AG08395 (cell line): ENCODE measurements around the gene GCSAM.
A peak's percentile ranks its signal among the peaks of the same experiment; 100 is the strongest.

ENCODE experiments used
- DNase-seq: peaks from one replicate; pipeline ENCODE4 v3.0.0; 2012; ENCODE audit warnings: mixed read lengths, low spot score

GCSAM gene

GRCh38 chr3:112129925-112130637 lies 3.0 kb downstream of the GCSAM start:
- no peak for DNase-seq

GRCh38 chr3:112128843-112129727 lies 4.0 kb downstream of the GCSAM start:
- peak; percentile 23 for DNase-seq

GRCh38 chr3:112127522-112128494 lies 5.2 kb downstream of the GCSAM start:
- no peak for DNase-seq

DNA sequence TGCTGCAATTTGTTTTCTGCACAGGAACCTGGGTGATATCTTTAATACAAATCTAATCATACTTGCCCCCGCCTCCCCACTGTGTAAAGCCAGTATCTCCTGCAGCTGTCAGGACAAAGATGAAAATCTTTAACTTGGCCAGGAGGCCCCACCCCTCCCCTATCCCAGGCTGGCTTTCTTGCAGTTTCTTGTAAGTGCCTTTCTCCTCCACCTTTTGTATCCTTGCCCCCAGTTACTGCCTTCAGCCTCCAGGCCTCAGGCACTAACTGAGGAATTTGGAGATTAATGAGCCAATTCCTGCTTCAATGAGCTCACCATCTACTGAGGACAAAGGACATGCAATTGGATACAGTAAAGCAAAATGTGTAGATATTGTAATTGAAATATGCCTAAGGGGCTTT lies 6.5 kb downstream of the GCSAM start:
- DNase-seq, result peak; percentile 26

DNA sequence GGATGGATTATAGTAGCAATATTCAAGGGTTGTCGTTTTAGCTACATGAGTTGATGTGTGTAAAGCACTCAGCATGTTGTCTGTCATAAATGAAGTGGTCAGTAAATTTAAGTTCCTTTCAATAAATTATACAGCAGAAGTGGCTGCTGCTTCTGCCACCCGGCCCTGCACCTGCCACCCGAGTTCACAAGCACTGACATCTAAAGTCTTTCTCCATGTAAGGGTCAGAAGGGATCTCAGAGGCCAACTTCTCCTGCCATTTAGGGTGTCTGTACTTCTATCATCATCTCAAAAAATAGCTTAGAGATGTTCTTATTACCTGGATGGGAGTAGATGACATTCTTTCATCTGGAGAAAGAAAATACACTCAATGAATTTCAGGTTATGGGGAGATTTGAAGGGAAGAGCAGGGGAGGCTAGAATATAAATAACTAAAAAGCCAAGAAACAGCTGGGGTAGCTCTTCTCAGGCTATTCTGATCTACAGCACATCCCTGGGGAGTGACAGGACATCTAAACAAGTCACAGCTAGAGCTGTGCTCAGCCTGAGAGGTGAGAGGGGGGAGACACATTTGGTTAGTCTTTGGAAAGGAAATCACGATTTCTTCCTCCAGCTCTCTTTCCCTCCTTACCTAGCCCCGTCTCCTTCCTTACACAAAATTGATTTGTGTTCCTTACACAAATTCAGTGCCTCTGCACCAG lies 8.0 kb downstream of the GCSAM start:
- no peak for DNase-seq

DNA sequence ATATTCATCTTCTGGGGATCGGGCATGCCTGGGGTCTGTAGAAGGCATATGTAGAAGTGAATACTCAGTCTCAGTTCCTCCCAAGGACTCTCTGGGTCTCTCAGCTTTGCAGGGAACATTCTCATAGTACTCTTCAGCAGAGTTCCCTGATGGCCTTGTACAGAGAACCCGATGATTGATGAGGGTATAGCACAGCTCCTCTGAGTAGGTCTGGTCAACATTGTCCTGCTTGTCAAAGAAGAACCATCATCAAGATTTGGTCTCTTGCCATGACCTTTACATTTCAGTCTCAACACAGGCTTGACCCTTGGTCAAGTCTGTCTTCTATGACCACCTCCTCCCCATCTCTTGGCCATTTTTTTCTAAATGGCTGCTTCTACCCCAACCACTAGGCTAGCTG lies 9.5 kb downstream of the GCSAM start:
- DNase-seq, result no peak

DNA sequence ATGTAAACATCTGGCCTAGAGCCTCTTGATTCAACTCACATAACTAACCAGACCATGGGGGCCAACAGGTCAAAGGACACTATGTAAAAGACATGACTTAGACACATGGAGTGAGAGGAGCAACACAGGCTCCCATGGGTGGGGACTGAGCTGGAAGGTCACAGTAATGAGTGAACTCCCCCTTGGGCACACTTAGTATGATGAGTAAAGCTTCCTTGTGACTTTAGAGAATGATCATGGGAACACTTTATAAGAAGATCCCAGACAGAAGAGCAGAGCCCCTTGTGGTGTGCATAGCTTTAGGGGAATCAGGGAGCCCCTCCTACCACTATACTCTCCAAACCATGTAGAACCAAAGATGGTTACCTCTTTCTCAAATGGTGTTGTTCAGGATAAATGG lies 10.2 kb downstream of the GCSAM start:
- DNase-seq, result no peak

- DNase-seq, result no peak
These were observed 11.2 kb downstream of the GCSAM start for GRCh38 chr3:112121577-112122547.

DNA sequence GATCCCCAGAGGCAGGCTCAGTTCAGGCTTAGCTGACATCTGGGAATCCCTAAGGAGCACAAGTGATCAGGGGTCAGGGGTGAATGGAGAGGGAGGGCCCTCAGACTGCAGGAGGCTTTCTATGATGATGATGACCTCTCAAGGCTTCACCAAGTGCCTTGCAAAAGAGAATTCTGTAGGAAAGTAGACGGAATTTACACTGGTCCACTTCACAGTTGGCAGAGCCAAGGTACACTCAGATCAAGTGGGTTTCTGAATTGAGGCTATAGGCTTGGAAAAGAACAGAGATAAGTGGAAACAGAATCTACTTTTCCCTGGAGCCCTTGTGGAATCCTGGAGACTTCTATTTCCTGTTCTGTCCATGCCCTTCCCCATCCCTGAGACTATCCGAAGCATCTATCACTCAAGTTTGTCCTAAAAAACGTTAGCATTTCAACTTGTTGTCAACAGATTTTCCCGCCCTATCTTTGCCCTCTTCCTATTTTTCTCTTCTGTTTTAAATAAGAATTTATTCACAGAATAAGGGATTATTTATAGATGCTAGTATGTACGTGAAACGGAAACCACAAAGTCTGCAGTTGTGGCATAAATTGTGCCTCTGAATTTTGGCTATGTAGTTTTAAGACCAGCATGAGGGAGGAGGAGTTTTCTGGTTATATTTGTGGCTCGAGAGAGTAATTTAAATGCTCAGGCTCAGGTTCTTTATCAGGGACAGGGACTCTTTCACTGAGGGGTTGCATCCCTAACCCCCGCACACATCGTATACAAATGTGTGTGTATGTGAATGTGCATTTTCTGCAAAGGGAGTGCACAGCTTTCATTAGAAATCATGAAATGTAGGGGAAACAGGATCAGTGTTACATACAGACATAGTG lies 12.8 kb downstream of the GCSAM start:
- DNase-seq, result no peak

DNA sequence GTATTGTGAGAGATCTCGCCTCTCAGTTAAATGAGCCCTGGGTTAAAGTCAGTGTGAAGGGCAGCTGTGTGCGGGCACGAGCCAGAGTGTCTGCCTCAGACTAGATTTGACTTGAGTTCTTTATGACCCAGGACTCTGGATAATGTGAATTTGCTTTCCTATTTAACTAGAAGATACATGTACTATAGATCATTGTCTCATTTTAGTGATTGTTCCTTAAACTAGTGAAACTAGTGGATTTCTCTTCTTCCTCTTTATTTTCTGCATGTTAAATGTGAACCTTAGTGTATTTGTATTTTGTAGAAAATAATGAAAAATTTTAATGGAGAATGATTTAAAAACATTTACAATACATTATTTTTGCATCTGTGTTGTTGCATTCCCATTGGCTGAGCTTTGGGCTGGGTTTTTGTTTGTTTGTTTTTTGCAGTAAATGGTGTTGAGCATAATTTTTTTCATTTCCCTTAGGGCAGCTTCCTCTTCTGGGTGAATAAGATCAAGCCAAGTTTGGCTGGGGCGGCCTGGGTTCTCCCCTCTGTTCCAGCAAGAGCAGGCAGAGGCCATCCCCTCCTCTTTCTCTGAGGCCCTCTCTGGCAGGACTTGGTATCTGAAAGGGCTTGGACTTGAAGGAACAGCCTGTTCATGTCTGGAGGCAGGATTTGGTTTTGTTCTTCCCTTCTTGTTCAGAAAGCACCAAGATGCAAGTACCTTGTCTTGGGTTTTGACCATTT lies 15.0 kb downstream of the GCSAM start:
- DNase-seq, result no peak

- DNase-seq, result no peak
These were observed 15.6 kb downstream of the GCSAM start for GRCh38 chr3:112117415-112117814.

DNA sequence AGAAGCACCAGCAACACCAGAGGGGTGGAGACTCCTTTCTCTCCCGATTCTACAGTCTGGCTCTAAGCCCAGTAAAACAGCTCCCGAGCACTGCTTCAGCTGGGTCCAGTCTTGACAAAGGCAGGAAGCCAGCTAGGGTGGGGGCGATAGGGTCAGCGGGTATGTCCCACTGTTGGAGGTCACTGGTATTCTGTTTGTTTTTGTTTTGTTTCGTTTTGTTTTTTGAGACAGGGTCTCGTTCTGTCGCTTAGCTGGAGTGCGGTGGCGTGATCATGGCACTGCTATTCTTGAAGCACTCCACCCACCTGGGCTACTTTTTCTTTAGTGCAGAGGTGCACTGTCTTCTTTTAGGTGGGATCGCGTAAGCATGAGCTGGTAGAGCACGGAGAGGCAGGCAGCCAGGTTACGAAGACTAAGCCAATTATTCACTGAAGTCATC lies 16.3 kb downstream of the GCSAM start:
- no peak for DNase-seq

DNA sequence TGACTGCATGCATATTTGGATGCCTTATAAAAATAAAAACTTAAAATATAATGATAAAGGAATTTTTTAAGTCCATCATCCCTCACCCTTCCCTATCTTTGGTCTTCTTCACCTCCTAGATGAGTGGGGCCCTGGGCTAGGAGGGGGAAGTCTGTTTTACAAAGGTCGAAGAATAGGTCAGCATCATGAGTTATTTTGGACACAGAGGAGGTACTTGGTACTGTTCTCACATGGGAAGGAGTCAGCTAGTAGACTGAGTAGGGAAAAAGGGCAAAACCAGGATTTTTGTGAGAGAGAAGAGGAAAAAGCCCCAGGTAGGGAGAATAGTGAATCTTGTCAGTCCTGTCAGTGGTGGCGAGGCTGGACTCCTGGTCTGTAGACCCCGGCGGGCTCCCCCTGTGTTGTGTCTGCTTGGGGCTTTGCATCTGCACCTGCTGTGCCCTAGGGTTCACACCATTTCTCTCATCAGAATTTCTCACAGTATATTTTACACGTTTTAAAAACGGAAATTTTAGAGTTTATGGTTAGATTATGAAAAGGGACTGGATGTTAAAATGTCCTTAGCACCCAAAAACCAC lies 17.2 kb downstream of the GCSAM start:
- DNase-seq, result no peak

GRCh38 chr3:112115161-112115739 lies 17.8 kb downstream of the GCSAM start:
- DNase-seq, result no peak

DNA sequence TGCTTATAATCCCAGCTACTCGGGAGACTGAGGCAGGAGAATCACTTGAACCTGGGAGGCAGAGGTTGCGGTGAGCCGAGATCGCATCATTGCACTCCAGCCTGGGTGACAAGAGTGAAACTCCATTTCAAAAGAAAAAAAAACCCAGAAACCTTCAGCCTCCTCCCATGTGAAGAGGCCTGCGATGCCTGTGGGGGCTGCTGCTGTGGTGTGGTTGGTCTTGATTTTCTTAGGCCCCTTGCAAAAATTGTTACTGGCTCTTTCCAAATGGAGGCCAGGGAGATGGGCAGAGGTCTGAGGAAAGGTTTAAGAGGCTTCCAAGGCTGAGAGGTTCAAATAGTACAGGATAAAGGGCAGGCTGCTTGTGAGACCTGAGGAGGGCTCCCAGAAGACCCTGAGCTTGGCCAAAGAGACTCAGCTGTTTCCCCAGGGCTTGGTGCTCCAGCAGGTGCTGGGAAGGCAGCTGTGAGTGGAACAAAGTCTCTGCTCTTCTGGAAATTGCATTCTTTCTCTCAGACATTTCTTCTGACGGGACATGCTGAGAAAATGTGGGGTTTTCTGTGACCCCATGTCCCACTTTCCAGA lies 18.4 kb downstream of the GCSAM start:
- DNase-seq, result no peak

DNA sequence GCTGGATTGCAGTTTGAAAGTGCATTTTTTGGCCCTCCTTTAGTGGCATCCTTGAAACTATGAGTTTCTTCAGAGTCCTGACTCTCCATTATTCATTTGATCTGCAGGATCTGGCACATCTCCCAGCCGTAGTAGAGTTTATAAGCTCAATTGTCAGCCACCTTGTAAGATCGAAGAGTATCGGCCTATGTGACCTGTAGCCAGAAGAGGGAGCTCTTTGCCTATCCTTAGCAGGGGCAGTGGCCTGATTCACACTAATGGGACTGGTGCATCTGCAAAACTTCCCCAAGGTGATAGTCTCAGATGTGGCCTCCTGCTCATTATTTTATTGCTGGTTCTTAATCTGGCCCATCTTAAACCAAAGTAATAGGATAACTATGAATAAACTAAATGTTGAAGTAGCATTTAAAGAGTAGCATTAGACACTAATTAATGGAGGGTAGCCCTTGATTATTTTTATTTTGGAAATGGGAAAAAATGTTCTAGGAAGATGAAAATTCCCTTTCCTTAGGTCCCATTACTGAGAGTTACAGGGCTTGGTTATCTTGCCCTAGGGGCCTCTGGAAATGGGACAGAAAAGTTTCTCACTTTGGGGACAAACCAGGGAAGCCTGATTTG lies 21.2 kb downstream of the GCSAM start:
- DNase-seq, result peak; percentile 79

- no peak for DNase-seq
These were observed 23.7 kb downstream of the GCSAM start for GRCh38 chr3:112109322-112109721.
